Stimulated activated CD4-positive, alpha-beta T cell treated with anti-CD3 and anti-CD28 coated beads, TNF-alpha, amount 100 ng/mL, for 1 hour (primary cell): Measurements from ENCODE around the gene ZNF444.

Source experiments
- DNase-seq, 3 donors: peaks; one replicate each; pipeline ENCODE4 v3.0.0-alpha.2; 2020; ENCODE audit warnings: low read depth in 3 of 3, low spot score in 1 of 3

Gene ZNF444

DNA sequence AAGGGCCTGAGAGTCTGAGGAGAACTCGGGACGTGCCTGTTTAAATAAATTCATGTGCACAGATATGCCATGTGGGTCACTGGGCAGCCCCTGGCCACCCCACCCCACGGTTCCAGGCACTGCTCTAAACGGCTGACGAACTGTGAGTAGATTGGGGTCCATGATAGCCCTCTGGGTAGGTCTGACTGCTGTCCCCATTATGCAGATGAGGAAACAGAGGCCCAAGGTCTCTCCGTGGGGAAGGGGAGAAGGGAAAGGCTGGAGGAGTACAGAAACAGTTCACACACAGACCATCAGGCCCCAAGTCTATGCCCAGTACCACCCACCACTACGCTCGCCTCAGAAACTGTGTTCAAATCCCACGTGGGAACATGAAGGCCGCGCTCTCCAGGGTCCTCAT, 34.1 kb upstream of the ZNF444 start:
- DNase-seq: no peak

- no peak for DNase-seq
Measured at GRCh38 chr19:56107626-56108351, 33.3 kb upstream of the ZNF444 start.

DNA sequence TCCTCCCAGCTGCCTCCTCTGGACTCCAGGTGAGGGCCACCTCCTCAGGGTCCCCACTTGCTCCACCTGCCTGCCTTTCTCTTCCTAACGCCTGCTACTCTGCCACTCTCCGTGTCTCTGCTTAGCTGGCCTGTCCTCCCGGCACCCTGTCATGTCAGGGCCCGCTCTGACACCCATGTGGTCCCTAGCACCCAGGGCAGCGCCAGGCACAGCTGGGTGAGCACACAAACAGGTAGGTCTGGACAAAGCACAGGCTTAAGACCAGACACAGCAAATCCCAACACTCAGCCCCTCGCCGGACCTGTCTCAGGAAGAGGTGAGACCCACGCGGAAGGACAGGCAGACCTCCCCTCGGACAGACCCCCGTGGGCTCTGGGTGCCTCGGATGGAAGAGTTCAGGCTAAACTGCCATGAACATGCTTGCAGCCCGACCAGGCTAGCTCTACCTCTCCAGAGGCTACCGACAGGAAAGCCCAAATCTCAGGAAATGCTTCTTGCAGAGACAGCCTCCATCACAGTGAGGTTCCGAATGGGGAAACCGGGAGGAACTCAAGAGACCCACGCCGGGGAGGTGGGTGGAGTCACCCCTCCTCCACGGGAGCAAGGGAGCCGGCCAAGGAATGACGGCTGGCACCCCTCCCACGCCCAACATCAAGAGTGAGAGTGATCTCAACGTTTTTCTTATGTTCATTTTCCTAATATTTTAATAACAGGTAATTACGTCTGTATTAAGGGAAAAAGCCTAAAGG, 32.5 kb upstream of the ZNF444 start:
- DNase-seq: no peak

GRCh38 chr19:56109226-56109625, 31.9 kb upstream of the ZNF444 start:
- DNase-seq: no peak

- no peak for DNase-seq
Measured at GRCh38 chr19:56110515-56111448, 30.3 kb upstream of the ZNF444 start.

DNA sequence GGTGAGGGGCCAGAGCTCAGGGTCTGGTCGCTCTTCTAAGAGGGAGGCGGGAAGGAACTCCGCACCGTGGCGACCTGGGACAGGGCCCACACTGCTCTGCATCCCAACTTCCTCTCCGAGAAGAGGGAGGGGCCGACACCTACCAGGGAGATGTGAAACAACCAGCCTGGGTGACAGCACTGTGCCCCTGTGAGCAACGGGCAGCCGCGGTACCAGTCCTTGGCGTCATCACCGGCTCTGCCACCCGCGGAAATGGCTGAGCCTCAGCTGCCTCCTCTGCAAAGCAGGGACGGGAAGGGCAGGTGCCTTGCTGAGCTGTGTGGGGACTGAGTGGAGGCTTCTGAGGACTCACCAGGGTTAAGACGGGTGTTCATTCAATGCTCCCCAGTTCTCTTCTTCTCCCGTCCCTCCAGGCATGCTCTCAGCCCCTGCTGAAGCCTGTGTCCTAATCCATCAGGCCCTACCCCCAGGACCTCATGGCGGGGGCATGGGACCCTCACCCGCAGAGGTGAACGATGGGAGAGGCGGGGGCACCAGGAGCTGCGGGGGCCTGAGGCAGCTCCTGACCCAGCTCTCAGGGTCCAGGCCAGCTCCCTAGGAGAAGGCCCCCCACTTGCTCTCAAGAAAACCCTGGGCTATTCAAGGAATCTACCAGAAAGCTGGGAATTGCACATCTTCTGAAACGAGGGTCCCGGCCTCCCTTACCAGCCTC, 29.3 kb upstream of the ZNF444 start:
- DNase-seq: no peak

GRCh38 chr19:56112313-56112709, 28.8 kb upstream of the ZNF444 start:
- no peak for DNase-seq

DNA sequence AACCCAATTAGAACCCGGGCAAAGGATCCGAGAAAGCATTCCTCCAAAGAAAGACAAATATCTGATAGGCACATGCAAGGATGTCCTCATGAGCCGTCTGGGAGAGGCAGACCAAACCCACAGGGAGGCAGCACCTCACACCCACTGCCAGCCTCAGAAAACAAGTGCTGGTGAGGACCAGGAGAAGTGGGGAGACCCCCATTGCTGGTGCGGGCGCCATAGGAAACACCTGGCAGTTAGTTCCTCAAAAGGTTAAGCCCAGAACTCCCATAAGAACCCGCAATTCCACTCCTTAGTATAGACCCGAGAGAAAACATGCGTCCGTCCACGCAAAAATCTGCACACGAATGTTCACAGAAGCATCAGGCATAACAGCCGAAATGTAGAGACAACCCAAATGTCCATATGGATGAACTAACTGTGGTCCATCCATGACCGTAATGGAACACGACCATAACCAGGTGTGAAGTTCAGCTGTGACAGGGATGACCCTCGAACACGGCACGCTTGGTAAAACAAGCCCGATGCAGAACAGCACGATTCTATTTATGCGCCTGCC, 27.9 kb upstream of the ZNF444 start:
- DNase-seq: no peak

DNA sequence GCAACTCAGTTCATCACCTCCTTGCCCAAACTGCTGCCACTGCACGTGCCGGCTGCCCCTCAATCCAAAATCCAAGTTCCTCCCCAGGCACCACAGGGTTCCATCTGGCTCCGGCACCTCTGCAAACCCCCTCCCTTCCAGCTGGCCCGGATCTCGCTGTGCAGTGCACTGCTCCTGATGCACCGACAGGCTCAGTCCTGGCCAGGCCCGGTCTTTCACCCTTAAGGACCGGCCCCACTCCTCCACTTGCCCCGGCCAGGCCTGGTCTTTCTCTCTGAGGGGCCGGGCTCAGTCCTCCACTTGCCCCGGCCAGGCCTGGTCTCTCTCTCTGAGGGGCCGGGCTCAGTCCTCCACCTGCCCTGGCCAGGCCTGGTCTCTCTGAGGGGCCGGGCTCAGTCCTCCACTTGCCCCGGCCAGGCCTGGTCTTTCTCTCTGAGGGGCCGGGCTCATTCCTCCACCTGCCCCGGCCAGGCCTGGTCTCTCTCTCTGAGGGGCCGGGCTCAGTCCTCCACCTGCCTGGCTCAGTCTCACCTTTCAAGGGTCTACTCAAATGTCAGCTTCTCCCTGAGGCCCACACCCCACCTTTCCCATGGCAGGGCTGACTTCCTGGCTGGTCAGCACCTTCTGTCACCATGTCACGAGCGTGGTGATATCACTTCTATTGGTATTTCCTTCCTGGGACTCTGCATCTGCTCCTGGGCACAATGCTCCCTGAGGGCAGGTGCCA, 26.9 kb upstream of the ZNF444 start:
- no peak for DNase-seq

GRCh38 chr19:56114778-56115110, 26.3 kb upstream of the ZNF444 start:
- DNase-seq: no peak

GRCh38 chr19:56115490-56115889, 25.6 kb upstream of the ZNF444 start:
- no peak for DNase-seq

DNA sequence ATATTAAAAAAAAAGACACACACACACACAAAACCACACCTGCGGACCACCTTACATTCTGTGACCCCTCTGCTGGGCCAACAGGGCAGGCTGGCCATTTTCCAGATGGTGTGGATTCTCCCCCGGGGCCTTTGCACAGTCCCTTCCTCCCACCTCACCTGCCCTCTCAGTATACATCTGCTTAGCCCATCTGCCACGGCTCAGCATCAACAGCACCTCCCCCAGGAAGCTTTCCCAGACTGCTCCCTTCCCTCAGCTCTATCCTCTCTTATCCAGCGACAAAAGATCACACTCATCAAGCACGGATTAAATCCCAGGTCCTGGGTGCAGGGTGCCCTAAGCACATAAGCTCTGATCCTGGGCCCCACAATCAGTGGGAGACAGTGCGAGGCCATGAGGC, 24.5 kb upstream of the ZNF444 start:
- no peak for DNase-seq

DNA sequence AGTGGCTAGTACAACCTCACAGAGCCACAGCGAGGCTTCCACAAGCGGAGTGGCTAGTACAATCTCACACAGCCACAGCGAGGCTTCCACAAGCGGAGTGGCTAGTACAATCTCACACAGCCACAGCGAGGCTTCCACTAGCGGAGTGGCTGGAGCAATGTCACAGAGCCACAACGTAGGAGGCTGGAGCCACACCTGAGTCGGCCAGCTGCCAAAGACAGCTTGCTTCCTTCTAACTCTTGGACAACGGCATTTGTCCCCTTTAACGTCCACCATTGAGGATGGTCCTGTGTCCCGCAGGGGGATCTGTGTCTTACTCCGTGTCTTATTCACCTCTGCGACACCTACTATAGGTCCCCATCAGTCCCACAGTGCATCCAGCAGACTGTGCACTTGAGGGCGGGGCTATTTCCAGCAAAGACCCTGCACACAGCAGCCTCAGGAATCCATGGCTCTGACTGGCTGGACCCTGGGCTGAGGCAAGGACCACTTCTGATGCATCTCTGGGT, 23.7 kb upstream of the ZNF444 start:
- no peak for DNase-seq

GRCh38 chr19:56117889-56118288, 23.2 kb upstream of the ZNF444 start:
- no peak for DNase-seq

- no peak for DNase-seq
Measured at GRCh38 chr19:56118666-56119581, 22.2 kb upstream of the ZNF444 start.

DNA sequence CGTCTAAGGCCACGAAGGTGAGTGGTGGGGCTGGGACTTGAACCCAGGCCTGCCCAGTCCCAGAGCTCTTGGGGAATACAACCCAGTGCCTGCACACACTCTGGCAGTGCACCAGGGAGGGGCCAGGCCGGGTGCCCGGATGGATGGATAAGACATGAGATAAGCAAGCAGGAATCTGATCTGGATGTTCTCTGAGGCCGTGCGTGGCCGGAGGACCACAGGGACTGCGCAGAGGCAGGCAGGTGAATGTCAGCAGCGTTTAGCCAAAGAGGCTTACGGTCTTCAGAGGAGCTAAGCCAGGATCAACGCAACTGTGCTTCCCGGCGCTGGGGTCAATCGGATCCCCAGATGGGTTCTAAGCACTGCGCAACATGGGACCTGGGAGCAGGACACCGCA, 21.5 kb upstream of the ZNF444 start:
- DNase-seq: no peak

- no peak for DNase-seq
Measured at GRCh38 chr19:56120002-56120370, 21.1 kb upstream of the ZNF444 start.

DNA sequence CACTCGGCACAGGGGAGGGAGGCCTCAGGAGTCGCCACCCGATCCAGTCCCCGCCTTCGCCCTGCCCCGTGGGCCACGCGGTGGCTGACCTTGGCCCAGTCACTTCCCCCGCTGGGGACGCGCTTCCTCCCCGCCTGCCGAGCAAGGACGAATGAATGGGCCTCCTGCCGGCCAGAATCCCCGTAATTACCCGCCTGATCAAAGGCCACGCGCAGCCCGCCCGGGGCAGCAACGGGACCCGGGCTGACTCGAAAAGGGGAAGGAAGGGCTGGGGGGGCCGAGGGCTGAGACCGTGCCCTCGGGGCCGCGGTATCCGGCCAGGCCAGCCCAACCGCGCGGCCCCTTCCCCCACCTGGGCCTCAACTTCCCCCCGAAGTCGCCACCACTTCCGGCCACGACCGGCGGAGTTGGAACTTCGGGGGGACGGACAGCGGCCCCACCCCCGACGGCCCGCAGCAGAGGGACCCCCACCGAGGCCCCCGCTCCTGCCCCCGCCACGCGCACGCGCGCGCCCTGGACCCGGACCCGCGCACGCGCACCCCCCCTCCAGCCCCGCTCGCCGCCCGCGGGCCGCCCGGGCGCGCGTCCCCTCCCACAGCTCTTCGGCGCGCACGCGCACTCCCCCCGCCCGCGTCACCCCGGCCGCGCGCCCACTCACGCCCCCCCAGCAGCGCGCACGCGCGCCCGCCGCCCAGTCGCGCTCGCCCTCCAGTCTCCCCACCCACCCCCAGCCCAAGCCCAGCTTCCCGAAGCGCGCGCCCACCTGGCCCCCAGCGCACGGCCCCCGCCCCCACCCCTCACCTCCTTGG, 20.5 kb upstream of the ZNF444 start:
- peak; percentile 39 to 77 (median 74) for DNase-seq
